ENCODE data around the gene OLIG1. TPM values are rescaled to one million over a fixed set of nuclear protein-coding genes. Genes with fewer than 3 reads are reported as not detected.

Gene OLIG1
- total RNA-seq, 4 donors from 2014 or later = not detected

GRCh38 chr21:33037501-33037900, 32.4 kb upstream of the OLIG1 start:
- TF ChIP-seq, protein P1, sequence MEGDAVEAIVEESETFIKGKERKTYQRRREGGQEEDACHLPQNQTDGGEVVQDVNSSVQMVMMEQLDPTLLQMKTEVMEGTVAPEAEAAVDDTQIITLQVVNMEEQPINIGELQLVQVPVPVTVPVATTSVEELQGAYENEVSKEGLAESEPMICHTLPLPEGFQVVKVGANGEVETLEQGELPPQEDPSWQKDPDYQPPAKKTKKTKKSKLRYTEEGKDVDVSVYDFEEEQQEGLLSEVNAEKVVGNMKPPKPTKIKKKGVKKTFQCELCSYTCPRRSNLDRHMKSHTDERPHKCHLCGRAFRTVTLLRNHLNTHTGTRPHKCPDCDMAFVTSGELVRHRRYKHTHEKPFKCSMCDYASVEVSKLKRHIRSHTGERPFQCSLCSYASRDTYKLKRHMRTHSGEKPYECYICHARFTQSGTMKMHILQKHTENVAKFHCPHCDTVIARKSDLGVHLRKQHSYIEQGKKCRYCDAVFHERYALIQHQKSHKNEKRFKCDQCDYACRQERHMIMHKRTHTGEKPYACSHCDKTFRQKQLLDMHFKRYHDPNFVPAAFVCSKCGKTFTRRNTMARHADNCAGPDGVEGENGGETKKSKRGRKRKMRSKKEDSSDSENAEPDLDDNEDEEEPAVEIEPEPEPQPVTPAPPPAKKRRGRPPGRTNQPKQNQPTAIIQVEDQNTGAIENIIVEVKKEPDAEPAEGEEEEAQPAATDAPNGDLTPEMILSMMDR (IDR thresholded peaks at IDR 0.05; ENCODE audit: low read depth) = no peak

- TF ChIP-seq, protein P1 (IDR thresholded peaks at IDR 0.05; ENCODE audit: low read depth) = no peak
Measured at GRCh38 chr21:33039536-33039935, 30.4 kb upstream of the OLIG1 start.

GRCh38 chr21:33040215-33040614, 29.7 kb upstream of the OLIG1 start:
- TF ChIP-seq, protein P1 (IDR thresholded peaks at IDR 0.05; ENCODE audit: low read depth) = no peak

DNA sequence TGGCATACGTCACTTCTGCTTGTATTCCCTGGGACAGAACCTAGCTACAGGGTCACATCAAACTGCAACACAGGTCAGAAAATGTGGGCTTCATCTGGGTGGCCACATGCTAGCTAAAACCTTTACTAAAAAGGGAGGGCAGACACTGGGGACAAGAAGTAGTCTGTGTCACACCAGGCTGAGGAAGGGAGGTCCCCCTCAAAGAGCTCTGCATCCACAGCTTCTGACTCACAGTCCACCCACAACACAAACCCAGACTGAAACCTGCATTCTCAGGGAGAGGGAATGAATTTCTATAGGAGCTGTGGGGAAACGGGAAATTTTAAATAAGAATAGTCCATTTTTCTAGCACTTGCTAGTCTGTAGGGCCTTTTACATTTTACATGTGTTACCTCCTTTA, 28.0 kb upstream of the OLIG1 start:
- TF ChIP-seq, protein P1 (IDR thresholded peaks at IDR 0.05; ENCODE audit: low read depth) = no peak

DNA sequence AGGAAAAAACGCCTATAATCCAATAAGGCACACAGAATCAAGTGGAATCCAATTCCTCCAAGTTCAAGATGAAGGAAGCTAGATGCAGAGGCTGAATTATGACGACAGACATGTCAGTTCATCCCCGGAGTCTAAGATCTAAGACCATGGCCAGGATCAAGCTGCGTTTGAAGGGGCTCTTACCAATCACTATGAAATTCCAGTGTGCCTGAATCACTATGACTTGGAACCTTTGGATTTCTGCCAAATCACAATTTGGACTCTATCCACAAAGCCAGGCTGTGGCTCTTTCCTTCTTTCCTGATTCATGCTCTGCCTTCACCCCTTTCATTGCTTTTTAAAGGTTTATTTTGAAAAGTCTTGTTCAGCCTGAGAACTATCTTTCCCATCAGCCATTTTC, 27.1 kb upstream of the OLIG1 start:
- TF ChIP-seq, protein P1 (IDR thresholded peaks at IDR 0.05; ENCODE audit: low read depth) = no peak

DNA sequence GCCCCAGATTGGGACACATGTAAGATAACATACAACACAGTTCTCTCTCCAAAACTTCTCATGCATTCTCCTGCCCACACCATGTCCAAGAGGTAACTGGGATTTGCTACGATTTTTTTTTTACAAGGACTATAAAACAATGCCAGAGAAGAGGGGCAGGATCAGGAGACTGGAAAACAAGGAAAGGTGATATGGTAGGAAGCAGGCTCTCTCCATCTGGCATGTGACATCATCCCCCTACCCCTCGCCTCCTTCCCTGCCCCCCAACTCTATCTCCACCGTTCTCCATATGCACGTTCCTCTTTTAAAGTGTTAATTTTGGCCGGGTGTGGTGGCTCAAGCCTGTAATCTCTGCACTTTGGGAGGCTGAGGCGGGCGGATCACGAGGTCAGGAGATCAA, 23.5 kb upstream of the OLIG1 start:
- TF ChIP-seq, protein P1 (IDR thresholded peaks at IDR 0.05; ENCODE audit: low read depth) = no peak

DNA sequence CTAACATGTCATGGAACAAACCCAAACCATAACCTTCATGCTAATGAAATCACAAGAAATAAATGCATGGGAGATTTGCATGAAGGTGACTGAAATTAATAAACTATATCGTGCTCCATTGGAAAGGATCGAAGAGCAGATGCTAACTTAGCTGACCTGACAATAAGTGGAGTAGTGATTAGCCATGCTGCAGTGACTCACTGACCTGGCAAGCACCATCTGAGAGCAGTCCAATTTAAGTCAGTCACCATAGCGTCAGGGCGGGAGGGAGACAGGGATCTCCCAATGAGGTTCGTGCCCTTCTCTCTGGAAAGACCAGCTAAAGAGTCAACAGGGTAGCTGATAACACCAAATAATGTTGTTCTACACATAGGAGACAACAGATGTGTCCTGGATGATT, 22.7 kb upstream of the OLIG1 start:
- TF ChIP-seq, protein P1 (IDR thresholded peaks at IDR 0.05; ENCODE audit: low read depth) = no peak
